Anterior cingulate cortex (tissue), 58 donors: ENCODE results near the gene KLRF2.
"Not testable (repeated sequence)": the region's sequence is repeated elsewhere in the genome, so short reads cannot be mapped to it uniquely, and the experiment has no call there.

ENCODE experiments used
- DNase-seq, 58 donors: peaks; one replicate each; lab custom pipeline; 2025; lab: John Stamatoyannopoulos, UW

Gene KLRF2

GRCh38 chr12:9881246-9881645 lies at the start of gene KLRF2:
Gene KLRF2, plus strand, starts transcription at chr12:9881489. Its CDS starts 107 bp downstream, at chr12:9881596.
- no peak for DNase-seq

GRCh38 chr12:9831720-9832119 lies 49.6 kb upstream of the KLRF2 start:
- DNase-seq = no peak

GRCh38 chr12:9843407-9843806 lies 37.9 kb upstream of the KLRF2 start:
- no peak for DNase-seq

GRCh38 chr12:9848899-9849298 lies 32.4 kb upstream of the KLRF2 start:
- DNase-seq = no peak

- DNase-seq = no peak
Observed at GRCh38 chr12:9851050-9851449, 30.2 kb upstream of the KLRF2 start.

GRCh38 chr12:9851927-9852326 lies 29.4 kb upstream of the KLRF2 start:
- DNase-seq = no peak

- no peak for DNase-seq
Observed at GRCh38 chr12:9856151-9856550, 25.1 kb upstream of the KLRF2 start.

- no peak for DNase-seq
Observed at GRCh38 chr12:9856894-9857293, 24.4 kb upstream of the KLRF2 start.

GRCh38 chr12:9858135-9858534 lies 23.2 kb upstream of the KLRF2 start:
- DNase-seq = no peak

- DNase-seq = no peak
Observed at GRCh38 chr12:9864913-9865675, 16.2 kb upstream of the KLRF2 start.

GRCh38 chr12:9866860-9867269 lies 14.4 kb upstream of the KLRF2 start:
- DNase-seq = no peak

GRCh38 chr12:9867531-9867930 lies 13.8 kb upstream of the KLRF2 start:
- DNase-seq = no peak

GRCh38 chr12:9868311-9868801 lies 12.9 kb upstream of the KLRF2 start:
- no peak for DNase-seq

- DNase-seq = no peak
Observed at GRCh38 chr12:9868951-9869306, 12.4 kb upstream of the KLRF2 start.

GRCh38 chr12:9869307-9870161 lies 11.8 kb upstream of the KLRF2 start, which contains the start of gene CLEC2B:
Gene CLEC2B, minus strand, starts transcription at chr12:9869354.
- DNase-seq = no peak

- DNase-seq = no peak
Observed at GRCh38 chr12:9870286-9870866, 10.9 kb upstream of the KLRF2 start.

GRCh38 chr12:9872162-9872561 lies 9.1 kb upstream of the KLRF2 start:
- DNase-seq = no peak

GRCh38 chr12:9872742-9873141 lies 8.5 kb upstream of the KLRF2 start:
- DNase-seq = no peak

- not testable (repeated sequence) for DNase-seq
Observed at GRCh38 chr12:9876120-9876519, 5.2 kb upstream of the KLRF2 start.

GRCh38 chr12:9880532-9881078 lies 684 bp upstream of the KLRF2 start:
- no peak for DNase-seq

GRCh38 chr12:9881988-9882387 lies 699 bp downstream of the KLRF2 start:
- DNase-seq = no peak
